DMS53 treated with DMSO at 0.1 percent for 48 hours (cell line): Measurements from ENCODE around the gene GLP2R.

Experiments used
- DNase-seq: peaks from one replicate; lab custom pipeline; 2025; ENCODE audit not compliant: unreplicated experiment; lab: John Stamatoyannopoulos, UW

The GLP2R gene

DNA sequence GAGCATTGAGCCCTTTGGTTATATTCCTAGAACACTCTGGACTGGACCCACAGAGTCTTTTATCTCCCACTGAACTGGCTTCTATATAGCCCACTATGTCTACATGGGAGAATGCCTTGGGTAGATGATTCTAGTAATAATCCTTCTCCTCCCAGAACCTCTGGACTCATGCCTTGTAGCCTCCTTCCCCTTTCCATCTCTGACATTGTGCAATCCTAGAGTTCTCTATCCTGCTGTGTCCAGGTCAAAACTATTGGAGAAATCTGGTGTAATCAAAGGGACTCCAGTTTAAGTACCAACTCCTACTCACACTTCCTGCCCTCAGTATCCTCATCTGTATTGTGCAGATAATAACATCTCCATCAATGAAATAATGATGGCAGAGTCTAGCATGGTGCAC lies 70.2 kb downstream of the GLP2R start:
- no peak for DNase-seq

DNA sequence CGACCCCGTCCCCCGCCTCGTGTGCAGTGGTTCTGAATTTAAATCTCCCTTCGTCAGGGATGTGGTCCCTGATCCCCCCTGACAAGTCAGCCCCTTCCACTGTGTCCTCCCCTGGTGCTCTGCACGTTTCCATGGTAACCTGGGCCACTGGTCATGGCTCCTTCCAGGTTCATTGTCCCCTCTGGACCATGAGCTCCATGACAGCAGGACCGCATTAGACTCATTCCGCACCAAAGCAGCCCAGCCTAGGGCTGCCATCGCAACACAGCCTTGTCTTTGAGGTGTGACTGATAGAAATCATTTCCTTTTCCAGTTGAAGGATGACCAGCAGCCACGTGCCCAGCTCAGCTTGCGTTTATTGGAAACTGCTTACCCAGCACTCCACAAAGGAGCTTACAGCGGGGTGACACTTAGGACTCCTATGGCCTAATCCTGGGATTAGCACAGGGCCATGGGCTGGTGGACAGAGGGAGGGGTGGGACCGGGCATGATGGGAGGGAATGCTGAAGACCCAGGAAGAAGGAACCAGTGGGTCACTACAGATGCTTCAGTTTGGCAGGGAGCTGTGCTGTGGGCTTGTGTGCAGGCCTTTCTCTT lies 71.7 kb downstream of the GLP2R start:
- no peak for DNase-seq

DNA sequence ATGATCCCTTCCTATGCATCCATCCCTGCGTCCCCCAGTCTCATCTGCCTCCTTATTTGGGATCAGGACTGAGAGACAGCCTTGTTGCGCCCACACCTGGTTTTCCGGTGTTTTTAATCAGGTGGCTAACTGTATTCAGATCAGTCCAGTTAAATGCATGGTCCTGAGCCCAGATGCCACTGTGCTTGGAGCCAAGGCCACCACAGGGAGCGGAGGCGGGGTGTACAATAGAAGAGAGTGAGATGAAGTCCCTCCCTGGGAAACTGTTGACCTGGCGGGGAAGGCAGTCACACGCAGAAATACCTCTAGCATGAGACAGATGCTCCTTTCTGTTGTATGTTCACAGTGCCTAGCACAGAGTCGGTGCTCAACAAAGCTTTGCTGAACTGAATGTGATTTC lies 73.1 kb downstream of the GLP2R start:
- DNase-seq = no peak

DNA sequence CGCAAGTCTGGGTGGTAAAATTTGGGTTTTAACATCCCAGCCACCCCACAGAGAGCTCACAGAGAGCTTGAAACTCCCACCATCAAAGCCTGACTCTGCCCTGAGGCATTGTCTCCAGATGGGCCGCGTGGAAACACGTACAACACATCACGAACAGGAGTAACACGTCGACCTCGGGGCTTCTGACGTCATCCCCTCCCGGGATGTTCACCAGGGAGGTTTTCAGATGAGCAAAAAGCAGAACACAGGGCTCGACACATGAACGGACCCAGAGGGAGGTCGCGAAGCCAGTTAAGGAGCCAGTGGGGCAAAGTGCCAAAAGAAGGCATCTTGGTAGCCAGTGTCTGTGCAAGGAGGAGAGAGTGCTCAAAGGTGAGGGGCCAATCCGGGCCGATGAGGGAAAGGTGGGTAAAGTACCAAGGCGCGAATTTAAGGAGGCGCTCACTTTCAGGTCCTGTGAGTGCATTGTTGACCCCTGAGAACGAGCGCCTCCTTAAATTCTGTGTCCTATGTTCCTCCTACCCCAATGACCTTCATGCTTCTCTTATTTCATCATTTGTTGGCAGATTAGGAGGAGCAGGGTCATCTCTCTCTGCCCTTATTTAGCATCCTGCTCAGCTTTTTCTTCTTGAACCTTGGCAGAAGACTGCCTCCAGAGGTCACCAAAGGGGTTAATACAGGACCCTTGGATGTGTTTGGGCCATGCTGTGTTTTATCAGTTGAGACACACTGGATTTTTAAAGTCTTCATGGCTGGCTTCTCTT lies 73.7 kb downstream of the GLP2R start:
- DNase-seq = no peak

DNA sequence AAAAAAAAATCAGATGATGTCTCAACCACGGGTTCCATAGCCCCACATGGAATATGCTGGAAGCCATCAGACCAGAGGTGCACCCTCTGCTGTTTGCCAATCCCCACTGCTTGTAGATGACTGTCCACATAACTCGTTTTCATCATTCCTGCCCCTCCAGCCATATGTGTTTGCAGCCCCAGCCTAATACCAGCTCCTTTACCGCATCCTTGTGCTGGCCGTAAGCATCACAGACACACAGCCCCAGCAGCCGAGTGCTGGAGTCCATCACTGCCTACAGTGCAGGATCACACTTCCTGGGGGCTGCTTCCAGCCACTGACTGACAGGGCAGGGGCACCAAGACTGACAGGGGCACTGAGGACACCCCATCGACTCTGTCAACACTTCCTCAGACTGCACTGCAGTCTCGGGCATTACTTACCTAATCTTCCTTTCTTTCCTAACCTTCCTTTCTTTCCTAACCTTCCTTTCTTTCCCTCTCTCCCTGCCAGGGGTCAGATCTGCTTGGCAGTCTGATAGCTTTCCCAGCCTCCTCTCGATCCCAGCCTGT lies 74.4 kb downstream of the GLP2R start:
- DNase-seq = no peak

DNA sequence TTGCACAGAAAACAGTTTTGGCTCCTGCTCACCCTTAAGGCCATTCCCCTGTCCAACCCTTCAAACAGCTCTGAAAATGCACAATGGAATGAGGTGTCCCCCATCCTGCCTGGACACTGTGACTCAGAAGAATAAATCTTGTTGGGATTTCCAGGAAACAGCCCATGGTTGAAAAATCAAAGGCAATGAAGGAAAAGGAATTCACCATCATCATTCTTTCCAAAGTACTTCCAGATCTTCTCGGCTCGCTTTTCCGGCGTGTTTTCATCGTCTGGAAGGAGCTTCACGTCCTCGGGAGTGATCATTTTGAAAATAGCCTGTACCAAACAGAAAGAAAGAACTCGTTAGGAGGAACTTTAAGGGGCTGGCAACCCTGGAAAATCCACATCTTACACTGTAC lies 75.1 kb downstream of the GLP2R start:
- DNase-seq = no peak

DNA sequence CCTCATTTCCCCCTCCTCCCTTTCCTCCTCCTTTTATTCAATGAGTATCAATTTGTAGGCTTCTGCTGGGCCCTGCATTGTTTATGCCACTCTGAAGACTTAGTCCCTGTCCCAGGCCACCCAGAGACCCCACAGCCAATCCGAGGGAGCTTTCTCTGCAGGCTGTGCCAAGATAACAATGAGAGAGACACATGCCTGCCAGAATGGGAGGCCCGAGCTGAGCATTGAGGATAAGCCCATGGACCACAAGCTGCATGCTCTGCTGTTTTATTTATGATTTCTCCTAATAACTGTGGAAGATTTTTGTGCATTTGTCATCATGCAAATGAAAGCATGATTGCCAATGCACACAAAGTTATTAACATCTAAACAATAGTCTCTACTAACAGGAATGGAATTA lies 76.4 kb downstream of the GLP2R start:
- no peak for DNase-seq

DNA sequence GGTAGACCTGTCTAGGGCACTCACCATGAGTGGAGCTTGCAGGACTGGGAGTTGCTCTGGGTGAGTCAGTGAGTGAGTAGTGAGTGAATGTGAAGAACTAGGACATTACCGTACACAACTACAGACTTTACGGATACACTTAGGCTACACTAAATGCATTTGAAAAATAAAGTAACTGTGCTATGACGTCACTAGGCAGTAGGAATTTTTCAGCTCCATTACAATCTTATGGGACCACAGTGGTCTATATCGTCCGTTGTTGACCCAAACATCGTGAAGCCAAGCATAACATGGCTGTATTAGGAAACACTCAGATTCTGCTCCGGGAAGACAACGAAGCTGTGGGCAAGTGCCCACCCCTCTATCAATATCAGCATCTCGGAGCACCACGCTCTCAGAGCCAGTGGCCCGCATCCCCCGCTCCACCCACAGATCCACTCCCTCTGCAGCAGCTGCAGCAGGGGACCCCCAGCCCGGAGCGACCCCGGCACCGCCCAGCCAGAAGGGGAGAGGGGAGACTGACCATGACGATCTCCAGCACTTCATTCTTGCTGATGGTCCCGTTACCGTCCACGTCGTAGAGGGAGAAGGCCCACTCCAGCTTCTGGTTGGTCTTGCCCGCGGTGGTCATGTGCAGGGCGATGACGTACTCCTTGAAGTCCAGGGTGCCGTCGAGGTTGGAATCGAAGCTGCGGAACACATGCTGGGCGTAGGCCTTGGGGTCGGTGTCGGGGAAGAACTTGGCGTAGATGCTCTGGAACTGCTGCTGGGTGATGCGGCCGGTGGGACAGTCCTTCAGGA lies 78.8 kb downstream of the GLP2R start:
- no peak for DNase-seq

DNA sequence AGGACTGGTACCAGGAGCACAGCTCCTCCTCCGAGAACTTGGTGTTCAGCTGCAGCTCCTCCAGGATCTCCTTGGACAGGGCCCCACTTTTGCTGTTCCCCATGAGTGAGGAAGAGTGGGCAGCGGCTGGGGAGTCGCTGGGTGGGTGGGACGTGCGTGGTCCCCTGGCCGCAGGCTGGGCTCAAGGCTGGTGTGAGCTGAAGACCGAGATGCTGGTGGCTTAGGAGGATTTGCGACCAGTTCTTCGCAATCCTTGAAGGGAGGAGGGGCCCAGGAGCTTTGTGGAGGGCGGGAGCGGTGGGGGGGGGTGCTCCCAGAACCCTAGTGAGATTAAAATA lies 79.3 kb downstream of the GLP2R start, which contains the start of gene RCVRN:
Gene RCVRN, minus strand, starts transcription at position 194 of the 338 bp plus-strand sequence. Its CDS starts 91 bp downstream, at position 103.
- DNase-seq = no peak

DNA sequence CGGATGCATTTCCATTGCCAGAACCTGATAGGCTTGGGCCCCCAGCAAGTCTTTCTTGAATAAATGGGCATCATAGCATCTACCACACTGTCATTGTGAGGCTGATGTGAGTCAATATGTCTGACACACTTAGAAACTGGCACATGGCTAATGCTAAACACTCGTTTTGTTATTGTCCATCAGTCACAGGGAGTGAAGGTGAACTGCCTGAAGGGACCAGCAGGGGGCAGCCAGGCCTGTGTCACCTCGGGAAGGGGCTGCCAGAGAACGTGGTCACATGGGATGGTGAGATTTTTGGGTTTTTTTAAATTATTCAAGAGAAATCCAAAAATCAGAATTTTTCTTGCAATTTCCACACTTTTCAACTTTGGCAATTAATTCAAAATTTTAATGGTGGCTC lies 80.2 kb downstream of the GLP2R start:
- DNase-seq = no peak

DNA sequence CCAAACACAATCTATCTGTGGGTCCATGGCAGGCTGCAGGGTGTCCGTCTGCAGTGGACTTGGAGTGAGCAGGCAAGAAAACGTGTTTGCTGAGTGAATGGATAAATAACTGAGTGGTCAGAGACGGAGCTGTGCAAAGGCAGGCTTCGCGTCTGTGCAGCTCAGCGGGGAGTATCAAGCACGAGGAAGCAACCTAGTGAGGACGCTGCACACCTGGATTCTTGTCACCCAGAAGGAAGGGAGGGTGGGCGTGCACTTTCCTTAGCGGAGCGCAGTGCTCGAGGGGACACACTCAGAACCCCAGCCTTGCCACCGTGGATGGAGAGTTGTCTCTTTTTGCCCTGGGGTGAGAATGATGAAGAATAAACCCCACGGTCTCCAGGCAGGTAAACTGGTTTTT lies 80.9 kb downstream of the GLP2R start:
- DNase-seq = no peak

DNA sequence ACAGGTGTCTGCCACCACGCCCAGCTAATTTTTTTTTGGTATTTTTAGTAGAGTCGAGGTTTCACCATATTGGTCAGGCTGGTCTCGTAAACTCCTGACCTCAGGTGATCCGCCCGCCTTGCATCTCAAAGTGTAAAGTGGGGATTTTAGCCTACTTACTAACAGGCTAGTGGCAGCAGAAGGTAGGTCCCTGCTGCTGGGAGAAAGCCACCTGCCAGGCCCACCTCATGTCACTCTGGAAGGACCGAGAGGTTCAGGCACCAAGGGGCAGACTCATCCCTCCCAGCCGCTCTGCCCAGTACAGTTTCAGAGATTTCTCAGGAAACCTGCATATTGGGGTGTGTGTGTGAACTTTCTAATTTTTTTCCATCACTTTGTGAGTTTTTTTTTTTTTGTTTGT lies 81.4 kb downstream of the GLP2R start:
- no peak for DNase-seq

DNA sequence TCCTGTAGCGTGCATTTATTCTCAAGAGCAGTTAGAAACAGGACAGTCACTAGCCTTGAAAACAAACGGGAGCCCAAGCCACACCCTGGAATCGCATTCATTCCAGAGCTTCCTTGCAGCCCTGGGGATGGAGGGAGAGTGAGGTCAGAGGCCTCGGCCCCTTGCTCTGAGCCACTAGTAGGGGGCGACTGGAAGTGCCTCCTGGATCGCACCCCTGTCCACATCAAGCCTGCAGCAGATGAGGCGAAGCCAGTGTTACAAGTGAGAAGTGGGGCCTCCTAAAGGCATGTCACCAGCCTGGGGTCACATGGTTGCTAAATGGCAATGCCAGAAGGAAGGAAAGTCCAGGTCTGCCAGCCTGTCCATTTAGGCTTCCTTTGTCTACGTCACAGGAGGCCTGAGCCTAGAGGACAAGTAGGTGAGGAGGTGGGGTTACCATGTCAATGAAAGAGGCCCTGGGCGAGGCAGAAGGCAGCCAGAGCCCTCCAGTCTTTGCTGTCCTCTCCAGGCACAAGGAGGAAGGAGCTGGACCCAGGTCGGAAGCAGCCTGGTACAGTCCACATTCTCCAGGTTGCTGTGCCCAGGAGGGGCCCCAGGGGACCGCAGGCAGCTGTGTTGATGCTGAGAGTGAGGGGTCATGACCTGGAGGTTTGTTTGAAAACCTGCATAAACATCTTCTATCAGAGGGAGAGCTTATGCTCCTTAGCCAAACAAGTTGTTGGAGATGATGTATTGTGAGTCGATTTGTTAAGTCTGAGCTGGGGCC lies 82.3 kb downstream of the GLP2R start:
- DNase-seq = no peak

DNA sequence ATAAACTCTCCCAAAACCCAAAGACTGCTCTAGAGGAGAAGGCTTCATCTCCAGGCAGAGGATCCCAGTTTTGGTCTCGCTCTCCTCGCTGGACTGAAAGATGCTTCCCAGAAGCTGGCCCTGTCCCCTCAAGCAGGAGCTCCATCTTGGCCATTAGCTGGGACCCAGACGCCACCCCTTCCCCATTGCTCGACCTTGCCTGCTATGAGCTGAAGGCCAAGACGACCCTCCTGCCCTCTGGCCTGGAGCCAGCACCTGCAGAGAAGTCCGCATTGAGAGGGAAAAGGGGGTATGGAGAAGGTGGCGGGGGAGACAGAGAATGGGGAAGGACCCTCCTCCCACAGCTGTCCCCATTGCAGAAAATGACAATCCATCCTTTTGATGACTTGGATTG lies 82.9 kb downstream of the GLP2R start:
- DNase-seq = no peak

DNA sequence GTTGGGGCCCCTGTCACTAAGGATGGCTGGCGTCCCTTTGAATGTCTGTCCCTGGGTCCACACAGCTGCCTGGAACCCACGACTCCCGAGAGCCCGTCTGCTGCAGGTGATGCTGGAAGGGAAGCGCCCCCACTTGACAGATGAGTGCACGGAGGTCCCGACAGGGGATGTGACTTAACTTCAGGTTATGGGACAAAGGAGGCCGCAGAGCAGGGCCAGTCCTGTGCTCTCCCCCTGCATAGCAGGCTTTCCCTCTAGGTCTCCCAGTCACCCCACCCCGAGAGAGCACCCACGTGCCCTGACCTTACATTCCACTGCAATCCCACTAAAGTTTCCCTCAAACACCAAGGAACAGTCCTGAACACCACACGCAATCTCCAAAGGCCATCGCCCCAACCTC lies 85.4 kb downstream of the GLP2R start:
- no peak for DNase-seq

DNA sequence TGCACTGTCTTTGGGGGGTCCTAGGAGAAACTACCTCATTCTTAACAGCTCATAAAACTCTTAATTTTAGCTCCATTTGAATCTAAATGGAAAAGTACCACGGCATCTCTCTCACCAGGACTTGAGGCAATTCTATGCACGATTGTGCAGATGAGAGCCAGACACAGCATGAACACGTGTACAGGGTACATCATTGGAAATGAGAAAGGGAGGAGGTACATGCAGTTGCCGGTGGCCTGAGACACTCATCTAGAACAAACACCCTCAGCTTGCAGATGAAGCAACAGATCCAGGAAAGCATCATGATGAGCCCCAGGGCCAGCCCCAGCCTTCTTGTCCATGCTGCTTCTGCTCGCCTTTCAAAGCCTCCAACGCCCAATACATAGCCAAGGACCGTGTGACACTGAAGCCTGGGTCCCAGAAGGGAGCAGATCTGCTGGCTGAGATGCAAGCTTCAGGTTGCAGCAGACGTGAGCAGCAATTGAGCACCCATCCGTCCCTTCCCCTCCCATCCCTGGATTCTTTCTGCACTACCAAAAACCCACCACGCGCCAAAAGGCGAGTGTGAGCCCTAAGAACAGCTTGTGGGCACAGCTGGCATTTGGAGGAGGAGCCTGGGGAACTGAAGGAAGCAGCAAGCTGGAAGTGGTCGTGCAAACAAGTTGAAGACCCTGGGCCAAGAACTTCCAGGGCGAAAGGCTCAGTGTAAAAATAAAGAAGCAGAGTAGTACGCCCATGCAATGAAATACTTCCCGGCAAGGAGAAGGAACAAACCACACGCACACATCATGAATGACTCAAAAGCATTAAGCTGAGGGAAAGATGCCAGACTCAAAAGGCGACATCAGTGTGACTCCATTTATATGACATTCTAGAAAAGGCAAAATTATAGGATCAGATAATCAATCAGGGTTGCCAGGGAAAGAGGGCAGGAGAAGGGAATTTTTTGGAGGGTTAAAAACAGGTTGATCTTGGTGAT lies 86.7 kb downstream of the GLP2R start:
- DNase-seq = no peak

DNA sequence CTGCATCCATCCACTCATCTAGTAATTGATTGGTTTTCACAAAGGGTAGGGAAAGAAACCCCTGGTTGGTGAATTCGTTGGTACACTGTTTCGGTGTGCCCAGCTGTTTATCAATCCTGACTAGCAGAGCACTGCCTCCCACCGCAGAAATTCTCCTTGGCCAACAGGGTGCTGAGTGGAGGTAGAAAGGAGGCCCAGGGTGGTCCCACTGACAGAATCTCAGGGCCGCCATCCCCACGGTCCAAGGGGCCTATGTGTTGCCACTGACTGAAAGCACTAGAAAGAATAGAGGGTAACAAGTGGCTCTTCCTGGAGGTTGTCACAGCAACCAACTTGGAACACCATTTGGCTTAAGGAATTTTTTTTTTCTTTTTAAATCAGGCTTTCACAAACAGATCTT lies 87.8 kb downstream of the GLP2R start:
- DNase-seq = no peak

DNA sequence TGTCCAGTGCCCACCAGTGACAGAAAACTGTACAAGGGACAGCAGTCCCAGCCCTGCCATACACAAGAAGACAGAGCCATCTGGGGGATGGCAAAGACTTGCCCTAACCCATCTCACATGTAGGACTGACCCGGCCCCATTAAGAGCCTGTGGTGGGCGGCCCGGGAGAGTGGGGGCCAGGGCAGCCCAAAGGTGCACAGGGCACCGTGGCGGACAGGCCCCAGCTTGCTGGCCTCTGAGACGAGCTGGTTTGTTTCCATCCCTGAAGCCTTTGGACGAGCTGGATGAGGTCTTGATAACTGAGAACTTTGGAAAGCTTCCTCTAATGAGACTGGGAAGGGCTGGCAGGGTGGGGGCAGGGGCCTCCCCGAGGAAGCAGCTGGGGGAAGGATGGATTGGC lies 90.4 kb downstream of the GLP2R start:
- no peak for DNase-seq

DNA sequence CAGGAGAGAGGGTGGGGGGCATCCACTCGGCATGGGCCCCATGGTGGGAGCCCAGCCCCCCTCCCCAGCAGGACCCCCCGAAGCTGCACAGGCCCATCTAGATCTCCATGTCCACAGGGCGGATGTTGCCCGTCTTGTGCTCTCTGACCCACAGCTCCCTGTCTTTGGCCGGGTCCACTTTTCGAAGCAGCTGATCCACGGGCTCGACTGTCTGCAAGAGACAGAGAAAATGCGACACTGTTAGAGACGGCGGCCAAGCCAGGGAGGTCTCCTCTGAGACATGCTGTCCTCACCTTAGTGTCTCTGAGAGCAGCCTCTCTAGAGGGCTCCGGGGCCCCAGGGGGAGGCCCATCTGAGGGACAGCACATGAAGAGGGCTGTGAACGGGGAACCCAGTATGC lies 91.4 kb downstream of the GLP2R start:
- no peak for DNase-seq

DNA sequence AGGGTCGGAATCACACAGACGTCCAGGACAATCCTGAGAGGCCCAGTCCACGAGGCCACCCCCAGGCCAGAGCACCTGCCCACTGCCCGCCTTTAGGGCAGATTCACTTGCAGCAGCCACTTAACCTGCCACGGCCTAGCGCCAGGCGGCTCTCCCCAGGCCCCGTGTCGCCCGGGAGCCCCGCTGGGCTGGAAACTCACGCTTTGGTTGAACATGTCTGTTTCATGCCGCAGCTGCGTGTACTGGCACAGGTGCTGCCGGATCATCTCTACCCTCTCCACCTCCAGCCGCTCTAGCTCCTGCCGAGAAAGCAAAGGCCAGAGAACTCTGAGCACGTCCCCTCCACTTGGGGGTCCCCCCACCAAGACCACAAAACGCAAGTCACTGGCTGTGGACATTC lies 92.1 kb downstream of the GLP2R start:
- no peak for DNase-seq
